Measurements from ENCODE around the gene DRAXIN.

DNA sequence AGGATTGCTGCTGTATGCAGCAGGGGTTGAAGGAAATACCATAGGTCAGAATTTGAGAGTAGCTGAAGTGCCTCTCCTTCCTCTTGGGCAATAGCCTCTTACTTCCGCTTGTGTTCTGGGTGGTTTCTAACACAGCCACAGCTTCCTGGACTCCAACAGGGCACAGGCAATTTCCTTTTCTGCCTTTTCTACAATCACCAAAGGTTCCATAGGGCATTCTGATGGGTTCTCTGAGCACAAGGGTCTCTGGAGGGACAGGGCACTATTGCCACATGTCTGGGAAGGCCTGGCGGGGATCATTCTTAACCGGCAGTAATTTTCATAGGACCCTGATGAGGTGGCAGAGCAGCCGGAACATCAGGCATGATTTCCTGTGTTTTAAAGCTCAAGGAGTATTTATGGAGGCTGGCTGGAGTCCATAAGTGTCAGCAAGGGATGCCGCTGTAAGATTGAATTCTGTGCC lies 39.0 kb downstream of the DRAXIN start:
- TF ChIP-seq, protein P1, sequence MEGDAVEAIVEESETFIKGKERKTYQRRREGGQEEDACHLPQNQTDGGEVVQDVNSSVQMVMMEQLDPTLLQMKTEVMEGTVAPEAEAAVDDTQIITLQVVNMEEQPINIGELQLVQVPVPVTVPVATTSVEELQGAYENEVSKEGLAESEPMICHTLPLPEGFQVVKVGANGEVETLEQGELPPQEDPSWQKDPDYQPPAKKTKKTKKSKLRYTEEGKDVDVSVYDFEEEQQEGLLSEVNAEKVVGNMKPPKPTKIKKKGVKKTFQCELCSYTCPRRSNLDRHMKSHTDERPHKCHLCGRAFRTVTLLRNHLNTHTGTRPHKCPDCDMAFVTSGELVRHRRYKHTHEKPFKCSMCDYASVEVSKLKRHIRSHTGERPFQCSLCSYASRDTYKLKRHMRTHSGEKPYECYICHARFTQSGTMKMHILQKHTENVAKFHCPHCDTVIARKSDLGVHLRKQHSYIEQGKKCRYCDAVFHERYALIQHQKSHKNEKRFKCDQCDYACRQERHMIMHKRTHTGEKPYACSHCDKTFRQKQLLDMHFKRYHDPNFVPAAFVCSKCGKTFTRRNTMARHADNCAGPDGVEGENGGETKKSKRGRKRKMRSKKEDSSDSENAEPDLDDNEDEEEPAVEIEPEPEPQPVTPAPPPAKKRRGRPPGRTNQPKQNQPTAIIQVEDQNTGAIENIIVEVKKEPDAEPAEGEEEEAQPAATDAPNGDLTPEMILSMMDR (IDR thresholded peaks at IDR 0.05), result no peak
- no peak for TF ChIP-seq POLR2A (IDR thresholded peaks at IDR 0.05)

Measured in uterus (tissue), 2 donors.